Pancreas (tissue), 10 donors: Measurements from ENCODE around the gene SLC30A7. TPM values are rescaled to one million over a fixed set of nuclear protein-coding genes. Genes with fewer than 3 reads are reported as not detected.
"Not testable (repeated sequence)": the region's sequence is repeated elsewhere in the genome, so short reads cannot be mapped to it uniquely, and the experiment has no call there.

Source experiments
- ATAC-seq, 4 donors: fragments of 200-7000 bp; cut with Tn5 transposase; one replicate each; pipeline versions ENCODE4 v1.8.0 to v1.9.1; 2020; ENCODE audit warnings: mild to moderate bottlenecking in 4 of 4, moderate library complexity in 4 of 4
- DNase-seq, 6 donors: peaks; one replicate each; pipeline ENCODE4 v3.0.0-alpha.2; 2020
- FAIRE-seq: peaks from 2 replicates; lab custom pipeline; 2012; peaks lifted over from hg19 to GRCh38; lab: Jason Lieb, UNC
- H3K27ac ChIP-seq, 4 donors: fragments of 200-600 bp; sonication (generic); 1 replicate in 3 of 4; 2 replicates in 1 of 4; pipeline versions ENCODE4 v1.5.0 to v1.8.0; 2020
- H3K27me3 ChIP-seq, 4 donors: fragments of 200-600 bp; one replicate each; pipeline ENCODE4 v1.8.0; 2021
- H3K36me3 ChIP-seq, 3 donors: fragments of 200-600 bp; sonication (generic) in 1 of 3; one replicate each; pipeline versions ENCODE4 v1.5.0 to v1.8.0; 2020 to 2021
- H3K4me1 ChIP-seq, 3 donors: fragments of 200-600 bp; one replicate each; pipeline ENCODE4 v1.8.0; 2021
- H3K4me3 ChIP-seq, 4 donors: fragments of 200-600 bp; sonication (generic) in 2 of 4; one replicate each; pipeline versions ENCODE4 v1.5.0 to v1.8.0; 2020 to 2021
- H3K9me3 ChIP-seq, 4 donors: fragments of 200-600 bp; one replicate each; pipeline ENCODE4 v1.8.0; 2021
- CTCF ChIP-seq, 4 donors: fragments of 200-600 bp; sonication (generic) in 3 of 4; IDR thresholded peaks; one replicate each; pipeline versions ENCODE4 v1.5.0 to v1.8.0; 2021; ENCODE audit warnings: antibody characterized with exemption in 4 of 4
- WGBS, 2 donors: extraction: QIAGEN DNeasy Blood & Tissue Kit; methylation state at CpG; one replicate each; pipeline ENCODE4 v1.1.7; 2013; 5-methylcytosine and 5-hydroxymethylcytosine counted together
- intact Hi-C, 3 donors: fragments of 100-400 bp; cut with DNase I; formaldehyde crosslinking; loops; one replicate each; pipeline versions ENCODE4 v1.11.1 to v1.14.2; 2022
- polyA plus RNA-seq, 2 donors: library from polyadenylated mRNA; stranded (reverse); fragments of 200-250 nt; gene quantifications; one replicate each; pipeline ENCODE4 v1.2.3, GENCODE V29; 2013
- total RNA-seq, 6 donors: library from RNA; stranded (reverse); fragmentation: NEBNext Ultra II Directional in 4 of 6; extraction: Animal tissue kit (Norgen Biotek cat#: 25700) in 4 of 6; gene quantifications; one replicate each; pipeline versions ENCODE4 v1.2.1 to v1.2.4, GENCODE V29; 2021 to 2023
- donor health status: healthy with polysubstance abuse.
- donor health status: DM: no; HTN: no; CAD: no; lungs with moderate emphysema.
- donor health status: DM: no; HTN: no; CAD: no.
- donor health status: control.
- donor health status: control.
- donor health status: Bipolar disorder and iron deficiency.
- donor health status: DM: yes; HTN: yes; CAD: no.
- donor health status: DM: no; HTN: no; CAD: no.
- donor health status: DM: no; HTN: no; CAD: no.
- donor health status: DM: yes; HTN: yes; CAD: no.

Gene SLC30A7
- total and polyA plus RNA-seq, 8 donors, result 2.5 to 21.4 (median 11.0) TPM

GRCh38 chr1:100950337-100950736 lies 54.4 kb downstream of the SLC30A7 start:
- DNase-seq (no peak), ATAC-seq (no peak), FAIRE-seq (no peak)
- intact Hi-C loops, result no loop called here
- Histone ChIP-seq H3K9me3 (no peaks in the 10 kb centered on the region), H3K27ac (no peak overlapping the region), H3K27me3 (no peaks in the 10 kb centered on the region), H3K4me1 (peaks cover 0 to 6% (median 0%) of the 10 kb centered on the region in 3 donors), H3K36me3 (peaks cover 0 to 3% (median 0%) of the 10 kb centered on the region in 3 donors), H3K4me3 (no peak overlapping the region)
- no peak for TF ChIP-seq CTCF (IDR thresholded peaks at IDR 0.05)

- H3K9me3 ChIP-seq, result no peaks in the 10 kb centered on the region
- peaks cover 0 to 6% (median 0%) of the 10 kb centered on the region in 3 donors for H3K4me1 ChIP-seq
- ATAC-seq (no peak), FAIRE-seq (no peak), DNase-seq (no peak)
- peaks cover 0 to 3% (median 0%) of the 10 kb centered on the region in 3 donors for H3K36me3 ChIP-seq
- intact Hi-C loops, result no loop called here
- no peak for TF ChIP-seq CTCF (IDR thresholded peaks at IDR 0.05)
- no peak overlapping the region for H3K27ac ChIP-seq
- WGBS, 2 donors, result 65 to 67% methylated on average over 4 of the region's 4 CpGs
- H3K27me3 ChIP-seq, result no peaks in the 10 kb centered on the region
- H3K4me3 ChIP-seq, result no peak overlapping the region
These were observed 54.9 kb downstream of the SLC30A7 start for GRCh38 chr1:100950781-100951180.

GRCh38 chr1:100952104-100952745 lies 56.3 kb downstream of the SLC30A7 start:
- Histone ChIP-seq H3K27me3 (no peaks in the 10 kb centered on the region), H3K4me3 (no peak overlapping the region), H3K36me3 (peaks cover 0 to 3% (median 0%) of the 10 kb centered on the region in 3 donors), H3K9me3 (no peaks in the 10 kb centered on the region), H3K4me1 (peaks cover 0 to 6% (median 0%) of the 10 kb centered on the region in 3 donors), H3K27ac (no peak overlapping the region)
- 93 to 95% methylated on average over 4 of the region's 4 CpGs for WGBS, 2 donors
- DNase-seq, result no peak
- ATAC-seq, result no peak
- FAIRE-seq, result no peak
- TF ChIP-seq CTCF (IDR thresholded peaks at IDR 0.05), result no peak
- intact Hi-C loops, result no loop called here

GRCh38 chr1:100952970-100953369 lies 57.1 kb downstream of the SLC30A7 start:
- H3K27me3 ChIP-seq, H3K9me3 ChIP-seq, ATAC-seq, DNase-seq, H3K36me3 ChIP-seq, FAIRE-seq, H3K27ac ChIP-seq, H3K4me1 ChIP-seq, intact Hi-C loops, H3K4me3 ChIP-seq: not testable (repeated sequence)
- WGBS, 2 donors, result 89 to 91% methylated on average over 1 of the region's 1 CpG

GRCh38 chr1:100953960-100954730 lies 58.3 kb downstream of the SLC30A7 start:
- H3K36me3 ChIP-seq, result peaks cover 0 to 3% (median 0%) of the 10 kb centered on the region in 3 donors
- FAIRE-seq (no peak), DNase-seq (no peak), ATAC-seq (no peak)
- intact Hi-C loops, result no loop called here
- H3K4me1 ChIP-seq, result peaks cover 0 to 6% (median 0%) of the 10 kb centered on the region in 3 donors
- H3K27ac ChIP-seq, result no peak overlapping the region
- WGBS, 2 donors, result 84 to 95% methylated on average over 2 of the region's 2 CpGs
- TF ChIP-seq CTCF (IDR thresholded peaks at IDR 0.05), result no peak
- H3K9me3 ChIP-seq, result no peaks in the 10 kb centered on the region
- no peaks in the 10 kb centered on the region for H3K27me3 ChIP-seq
- no peak overlapping the region for H3K4me3 ChIP-seq
